Upper lobe of left lung (tissue), 6 donors: ENCODE data around the gene PRKCZ. TPM values are rescaled to one million over a fixed set of nuclear protein-coding genes. Genes with fewer than 3 reads are reported as not detected.
A peak's percentile ranks its signal among the peaks of the same experiment; 100 is the strongest.

Experiments
- ATAC-seq, 2 donors: fragments of 200-7000 bp; cut with Tn5 transposase; one replicate each; pipeline ENCODE4 v1.9.1; 2022; ENCODE audit warnings: mild to moderate bottlenecking in 2 of 2, moderate library complexity in 2 of 2; ENCODE audit not compliant: low FRiP score in 2 of 2
- DNase-seq, 2 donors: peaks; one replicate each; pipeline ENCODE4 v3.0.0-alpha.2; 2019 to 2020
- H3K27ac ChIP-seq, 4 donors: fragments of 200-600 bp; sonication (generic); one replicate each; pipeline ENCODE4 v1.5.1; 2016 to 2019
- H3K27me3 ChIP-seq, 4 donors: fragments of 200-600 bp; sonication (generic); one replicate each; pipeline ENCODE4 v1.5.1; 2017 to 2019
- H3K36me3 ChIP-seq, 4 donors: fragments of 200-600 bp; sonication (generic); one replicate each; pipeline ENCODE4 v1.5.1; 2016 to 2019
- H3K4me1 ChIP-seq, 4 donors: fragments of 200-600 bp; sonication (generic); one replicate each; pipeline ENCODE4 v1.5.1; 2018 to 2019
- H3K4me3 ChIP-seq, 4 donors: fragments of 200-600 bp; sonication (generic); one replicate each; pipeline ENCODE4 v1.5.1; 2017 to 2019; ENCODE audit warnings: mild to moderate bottlenecking in 2 of 4, moderate library complexity in 1 of 4
- H3K9me3 ChIP-seq, 4 donors: fragments of 200-600 bp; sonication (generic); one replicate each; pipeline ENCODE4 v1.5.1; 2018 to 2019
- EP300 ChIP-seq, 4 donors: sonication (generic); formaldehyde crosslinking; IDR thresholded peaks; one replicate each; pipeline ENCODE4 v1.5.1; 2017; ENCODE audit warnings: antibody characterized with exemption in 4 of 4, control low read depth in 2 of 4
- POLR2A ChIP-seq, 4 donors: fragments of 450-650 bp; IDR thresholded peaks; one replicate each; pipeline ENCODE4 v1.5.1; 2016 to 2017; ENCODE audit warnings: antibody characterized with exemption in 4 of 4, mild to moderate bottlenecking in 2 of 4
- POLR2AphosphoS5 ChIP-seq, 2 donors: sonication (generic); formaldehyde crosslinking; IDR thresholded peaks; one replicate each; pipeline ENCODE4 v1.5.1; 2017; ENCODE audit warnings: antibody characterized with exemption in 2 of 2
- WGBS, 2 donors: methylation state at CpG; one replicate each; pipeline ENCODE4 v1.1.5; 2017 to 2018; 5-methylcytosine and 5-hydroxymethylcytosine counted together
- total RNA-seq, 6 donors: library from RNA; depleted of rRNA in 4 of 6; stranded (reverse); fragments of >200 nt in 4 of 6; gene quantifications; one replicate each; pipeline versions ENCODE4 v1.1.0 to v1.2.1, GENCODE V29; 2016 to 2021
- TF ChIP-seq, protein P1 (sequence below), 6 experiments: fragments of 450-650 bp in 4 of 6; fragments of 200-600 bp in 2 of 6; sonication (generic) in 2 of 6; IDR thresholded peaks; one replicate each; pipeline ENCODE4 v1.5.1; 2016 to 2019; ENCODE audit warnings: antibody characterized with exemption in 6 of 6
- donor health status: DM: no; HTN: no; CAD: no; lungs with moderate emphysema.
- donor health status: DM: no; HTN: yes; CAD: no; lungs with severe emphysema.

The PRKCZ gene
- total RNA-seq, 6 donors from 2014 or later, result 107 to 169 (median 138) TPM

- Histone ChIP-seq H3K27me3 (no peaks in the 10 kb centered on the region), H3K4me3 (peak overlapping the region; percentile 52 to 69 (median 62)), H3K36me3 (no peaks in the 10 kb centered on the region), H3K9me3 (no peaks in the 10 kb centered on the region), H3K27ac (peak overlapping the region; percentile 99), H3K4me1 (peaks cover 32 to 44% (median 38%) of the 10 kb centered on the region in 4 donors)
- DNase-seq (peak; percentile 96 to 99), ATAC-seq (peak; percentile 94 to 96)
- TF ChIP-seq POLR2A (IDR thresholded peaks at IDR 0.05) (peak in 3 of 4 donors; percentile 87 to 93 (median 88)), EP300 (IDR thresholded peaks at IDR 0.05) (peak in 1 of 4 donors; percentile 26), POLR2AphosphoS5 (IDR thresholded peaks at IDR 0.05) (peak; percentile 58 to 66)
- TF ChIP-seq, protein P1, sequence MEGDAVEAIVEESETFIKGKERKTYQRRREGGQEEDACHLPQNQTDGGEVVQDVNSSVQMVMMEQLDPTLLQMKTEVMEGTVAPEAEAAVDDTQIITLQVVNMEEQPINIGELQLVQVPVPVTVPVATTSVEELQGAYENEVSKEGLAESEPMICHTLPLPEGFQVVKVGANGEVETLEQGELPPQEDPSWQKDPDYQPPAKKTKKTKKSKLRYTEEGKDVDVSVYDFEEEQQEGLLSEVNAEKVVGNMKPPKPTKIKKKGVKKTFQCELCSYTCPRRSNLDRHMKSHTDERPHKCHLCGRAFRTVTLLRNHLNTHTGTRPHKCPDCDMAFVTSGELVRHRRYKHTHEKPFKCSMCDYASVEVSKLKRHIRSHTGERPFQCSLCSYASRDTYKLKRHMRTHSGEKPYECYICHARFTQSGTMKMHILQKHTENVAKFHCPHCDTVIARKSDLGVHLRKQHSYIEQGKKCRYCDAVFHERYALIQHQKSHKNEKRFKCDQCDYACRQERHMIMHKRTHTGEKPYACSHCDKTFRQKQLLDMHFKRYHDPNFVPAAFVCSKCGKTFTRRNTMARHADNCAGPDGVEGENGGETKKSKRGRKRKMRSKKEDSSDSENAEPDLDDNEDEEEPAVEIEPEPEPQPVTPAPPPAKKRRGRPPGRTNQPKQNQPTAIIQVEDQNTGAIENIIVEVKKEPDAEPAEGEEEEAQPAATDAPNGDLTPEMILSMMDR (IDR thresholded peaks at IDR 0.05), result peak; percentile 17 to 79 (median 66)
- WGBS, 2 donors, result 0% methylated on average over 3 to 23 of the region's 129 CpGs
Observed at GRCh38 chr1:2227346-2228156, 177.3 kb downstream of the PRKCZ start.

DNA sequence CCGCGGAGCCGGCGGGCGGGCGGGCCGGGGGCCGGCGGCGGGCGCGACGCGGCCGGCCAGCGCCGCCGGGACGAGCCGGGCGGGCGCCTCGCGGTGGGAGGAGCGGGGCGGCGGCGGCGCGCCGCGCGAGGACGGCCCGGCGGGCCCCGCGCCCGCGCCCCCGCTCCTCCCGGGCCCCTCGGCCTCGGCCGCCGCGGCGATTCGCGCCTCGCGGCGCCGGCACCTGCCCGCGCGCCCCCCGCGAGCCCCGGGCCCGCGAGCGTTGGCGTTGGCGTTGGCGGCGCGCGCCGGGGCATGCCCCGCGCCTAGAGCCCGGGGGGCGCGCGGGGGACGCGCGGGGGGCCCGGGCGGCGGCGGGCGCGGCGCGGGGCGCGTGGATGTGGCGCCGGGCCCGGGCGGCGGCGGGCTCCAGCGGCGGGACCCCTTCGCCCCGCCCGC lies 178.0 kb downstream of the PRKCZ start, which contains the start of gene SKI:
Gene SKI, plus strand, starts transcription at position 163 of the 438 bp plus-strand sequence. CDS start 448 bp downstream, outside the sequence.
- Histone ChIP-seq H3K4me3 (peak within 1 kb of the TSS; percentile 73 to 87 (median 76)), H3K36me3 (no peaks in the 10 kb centered on the region), H3K4me1 (peaks cover 38 to 50% (median 45%) of the 10 kb centered on the region in 4 donors), H3K27ac (peak within 1 kb of the TSS; percentile 99), H3K27me3 (no peaks in the 10 kb centered on the region), H3K9me3 (no peaks in the 10 kb centered on the region)
- peak in 1 of 2 donors; percentile 83 for DNase-seq
- ATAC-seq, result no peak
- no peak for TF ChIP-seq POLR2AphosphoS5 (IDR thresholded peaks at IDR 0.05)
- no peak for TF ChIP-seq POLR2A (IDR thresholded peaks at IDR 0.05)
- no peak for TF ChIP-seq EP300 (IDR thresholded peaks at IDR 0.05)
- TF ChIP-seq, protein P1 (IDR thresholded peaks at IDR 0.05), result no peak
- WGBS, 2 donors, result no CpG with 5 or more reads among the region's 100 CpGs

DNA sequence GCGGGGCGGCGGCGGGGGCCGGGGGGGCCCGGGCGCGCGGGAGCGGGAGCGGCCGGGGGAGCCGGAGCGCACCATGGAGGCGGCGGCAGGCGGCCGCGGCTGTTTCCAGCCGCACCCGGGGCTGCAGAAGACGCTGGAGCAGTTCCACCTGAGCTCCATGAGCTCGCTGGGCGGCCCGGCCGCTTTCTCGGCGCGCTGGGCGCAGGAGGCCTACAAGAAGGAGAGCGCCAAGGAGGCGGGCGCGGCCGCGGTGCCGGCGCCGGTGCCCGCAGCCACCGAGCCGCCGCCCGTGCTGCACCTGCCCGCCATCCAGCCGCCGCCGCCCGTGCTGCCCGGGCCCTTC lies 178.5 kb downstream of the PRKCZ start:
- DNase-seq (peak; percentile 35 to 91), ATAC-seq (no peak)
- Histone ChIP-seq H3K9me3 (no peaks in the 10 kb centered on the region), H3K4me3 (peak overlapping the region; percentile 73 to 87 (median 76)), H3K4me1 (peaks cover 43 to 55% (median 49%) of the 10 kb centered on the region in 4 donors), H3K27ac (peak overlapping the region; percentile 88 to 92 (median 90)), H3K27me3 (no peaks in the 10 kb centered on the region), H3K36me3 (no peaks in the 10 kb centered on the region)
- 0 to 1% methylated on average over 17 to 42 of the region's 50 CpGs for WGBS, 2 donors
- TF ChIP-seq, protein P1 (IDR thresholded peaks at IDR 0.05), result no peak
- TF ChIP-seq EP300 (IDR thresholded peaks at IDR 0.05), result no peak
- no peak for TF ChIP-seq POLR2AphosphoS5 (IDR thresholded peaks at IDR 0.05)
- no peak for TF ChIP-seq POLR2A (IDR thresholded peaks at IDR 0.05)

DNA sequence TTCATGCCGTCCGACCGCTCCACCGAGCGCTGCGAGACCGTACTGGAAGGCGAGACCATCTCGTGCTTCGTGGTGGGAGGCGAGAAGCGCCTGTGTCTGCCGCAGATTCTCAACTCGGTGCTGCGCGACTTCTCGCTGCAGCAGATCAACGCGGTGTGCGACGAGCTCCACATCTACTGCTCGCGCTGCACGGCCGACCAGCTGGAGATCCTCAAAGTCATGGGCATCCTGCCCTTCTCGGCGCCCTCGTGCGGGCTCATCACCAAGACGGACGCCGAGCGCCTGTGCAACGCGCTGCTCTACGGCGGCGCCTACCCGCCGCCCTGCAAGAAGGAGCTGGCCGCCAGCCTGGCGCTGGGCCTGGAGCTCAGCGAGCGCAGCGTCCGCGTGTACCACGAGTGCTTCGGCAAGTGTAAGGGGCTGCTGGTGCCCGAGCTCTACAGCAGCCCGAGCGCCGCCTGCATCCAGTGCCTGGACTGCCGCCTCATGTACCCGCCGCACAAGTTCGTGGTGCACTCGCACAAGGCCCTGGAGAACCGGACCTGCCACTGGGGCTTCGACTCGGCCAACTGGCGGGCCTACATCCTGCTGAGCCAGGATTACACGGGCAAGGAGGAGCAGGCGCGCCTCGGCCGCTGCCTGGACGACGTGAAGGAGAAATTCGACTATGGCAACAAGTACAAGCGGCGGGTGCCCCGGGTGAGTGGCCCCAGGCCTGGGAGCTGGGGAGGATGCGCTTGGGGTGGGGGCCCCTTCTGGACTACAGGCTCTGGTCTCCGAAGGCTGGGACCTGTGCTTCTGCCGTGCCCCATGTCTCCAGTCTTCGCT lies 179.0 kb downstream of the PRKCZ start:
- no peak for ATAC-seq

More for the DNA sequence above, 179.0 kb downstream of the PRKCZ start:
- Histone ChIP-seq H3K27me3 (no peaks in the 10 kb centered on the region), H3K9me3 (no peaks in the 10 kb centered on the region), H3K4me1 (peaks cover 49 to 61% (median 55%) of the 10 kb centered on the region in 4 donors), H3K36me3 (no peaks in the 10 kb centered on the region), H3K27ac (peak overlapping the region; percentile 88 to 92 (median 90)), H3K4me3 (peak overlapping the region; percentile 73 to 87 (median 76))
- DNase-seq, result peak; percentile 67 to 93
- TF ChIP-seq EP300 (IDR thresholded peaks at IDR 0.05) (no peak), POLR2A (IDR thresholded peaks at IDR 0.05) (peak in 2 of 4 donors; percentile 42 to 47), POLR2AphosphoS5 (IDR thresholded peaks at IDR 0.05) (peak; percentile 49 to 72)
- TF ChIP-seq, protein P1 (IDR thresholded peaks at IDR 0.05), result peak in 1 of 6 experiments; percentile 21
- 0 to 12% methylated on average over 3 to 38 of the region's 77 CpGs for WGBS, 2 donors
